ENCODE results near the gene KRTAP4-16.
"Not testable (repeated sequence)": the region's sequence is repeated elsewhere in the genome, so short reads cannot be mapped to it uniquely, and the experiment has no call there.

- TF ChIP-seq POLR2A, CTCF, POLR2AphosphoS5 (IDR thresholded peaks at IDR 0.05): not testable (repeated sequence)
These were observed 17.7 kb downstream of the KRTAP4-16 start, which contains the start of gene KRTAP4-7 for GRCh38 chr17:41084100-41084856.

Measured in transverse colon (tissue), 4 donors.